GM03348 (cell line): ENCODE data around the gene LDLRAD4.
A peak's percentile ranks its signal among the peaks of the same experiment; 100 is the strongest.

Experiments used
- DNase-seq: peaks from one replicate; pipeline ENCODE4 v3.0.0; 2012; ENCODE audit warnings: low spot score

Gene LDLRAD4

GRCh38 chr18:13514558-13514957, 296.0 kb downstream of the LDLRAD4 start:
- no peak for DNase-seq

- DNase-seq: no peak
Observed at GRCh38 chr18:13516855-13517254, 298.3 kb downstream of the LDLRAD4 start.

- no peak for DNase-seq
Observed at GRCh38 chr18:13517369-13517768, 298.8 kb downstream of the LDLRAD4 start.

GRCh38 chr18:13518382-13518781, 299.8 kb downstream of the LDLRAD4 start:
- no peak for DNase-seq

GRCh38 chr18:13520306-13520705, 301.7 kb downstream of the LDLRAD4 start:
- no peak for DNase-seq

GRCh38 chr18:13520741-13521140, 302.2 kb downstream of the LDLRAD4 start:
- no peak for DNase-seq

- DNase-seq: no peak
Observed at GRCh38 chr18:13521418-13521817, 302.9 kb downstream of the LDLRAD4 start.

- DNase-seq: no peak
Observed at GRCh38 chr18:13522256-13522655, 303.7 kb downstream of the LDLRAD4 start.

GRCh38 chr18:13522861-13523660, 304.5 kb downstream of the LDLRAD4 start:
- DNase-seq: no peak

- DNase-seq: no peak
Observed at GRCh38 chr18:13524054-13524453, 305.5 kb downstream of the LDLRAD4 start.

- no peak for DNase-seq
Observed at GRCh38 chr18:13524811-13525210, 306.3 kb downstream of the LDLRAD4 start.

GRCh38 chr18:13525381-13526029, 306.9 kb downstream of the LDLRAD4 start:
- DNase-seq: no peak

- no peak for DNase-seq
Observed at GRCh38 chr18:13526519-13526918, 308.0 kb downstream of the LDLRAD4 start.

GRCh38 chr18:13527256-13527655, 308.7 kb downstream of the LDLRAD4 start:
- no peak for DNase-seq

GRCh38 chr18:13527730-13528129, 309.2 kb downstream of the LDLRAD4 start:
- DNase-seq: no peak

GRCh38 chr18:13528739-13529392, 310.3 kb downstream of the LDLRAD4 start:
- DNase-seq: no peak

GRCh38 chr18:13530033-13530878, 311.7 kb downstream of the LDLRAD4 start:
- peak; percentile 15 for DNase-seq

GRCh38 chr18:13530879-13531387, 312.4 kb downstream of the LDLRAD4 start:
- peak; percentile 88 for DNase-seq

GRCh38 chr18:13531681-13532325, 313.2 kb downstream of the LDLRAD4 start:
- DNase-seq: no peak

GRCh38 chr18:13532406-13533075, 314.0 kb downstream of the LDLRAD4 start:
- DNase-seq: no peak

- DNase-seq: no peak
Observed at GRCh38 chr18:13534631-13535030, 316.1 kb downstream of the LDLRAD4 start.
